ENCODE results near the gene RPTOR.

Gene RPTOR

DNA sequence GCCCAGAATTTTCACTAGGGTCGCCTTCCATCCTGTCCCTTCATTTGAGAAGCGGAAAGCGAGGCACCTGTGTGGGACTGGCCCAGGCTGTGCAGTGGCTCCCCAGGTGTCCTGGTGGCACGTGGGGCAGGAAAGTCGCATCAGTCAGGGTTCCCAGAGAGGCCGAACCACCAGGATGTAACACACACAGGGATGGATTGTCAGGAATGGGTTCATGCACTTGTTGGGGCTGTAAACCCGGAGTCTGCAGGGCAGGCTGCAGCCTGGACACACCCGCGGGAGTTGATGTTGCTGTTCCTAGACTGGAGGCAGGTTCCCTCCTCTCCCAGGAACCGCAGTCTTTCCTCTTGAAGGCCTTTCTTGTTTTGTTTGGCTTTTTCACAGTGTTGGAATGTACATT is 30.7 kb upstream of the RPTOR start:
- DNase-seq (ENCODE audit: low spot score): no peak
- TF ChIP-seq, protein P1, sequence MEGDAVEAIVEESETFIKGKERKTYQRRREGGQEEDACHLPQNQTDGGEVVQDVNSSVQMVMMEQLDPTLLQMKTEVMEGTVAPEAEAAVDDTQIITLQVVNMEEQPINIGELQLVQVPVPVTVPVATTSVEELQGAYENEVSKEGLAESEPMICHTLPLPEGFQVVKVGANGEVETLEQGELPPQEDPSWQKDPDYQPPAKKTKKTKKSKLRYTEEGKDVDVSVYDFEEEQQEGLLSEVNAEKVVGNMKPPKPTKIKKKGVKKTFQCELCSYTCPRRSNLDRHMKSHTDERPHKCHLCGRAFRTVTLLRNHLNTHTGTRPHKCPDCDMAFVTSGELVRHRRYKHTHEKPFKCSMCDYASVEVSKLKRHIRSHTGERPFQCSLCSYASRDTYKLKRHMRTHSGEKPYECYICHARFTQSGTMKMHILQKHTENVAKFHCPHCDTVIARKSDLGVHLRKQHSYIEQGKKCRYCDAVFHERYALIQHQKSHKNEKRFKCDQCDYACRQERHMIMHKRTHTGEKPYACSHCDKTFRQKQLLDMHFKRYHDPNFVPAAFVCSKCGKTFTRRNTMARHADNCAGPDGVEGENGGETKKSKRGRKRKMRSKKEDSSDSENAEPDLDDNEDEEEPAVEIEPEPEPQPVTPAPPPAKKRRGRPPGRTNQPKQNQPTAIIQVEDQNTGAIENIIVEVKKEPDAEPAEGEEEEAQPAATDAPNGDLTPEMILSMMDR (IDR thresholded peaks at IDR 0.05; ENCODE audit: extremely low read depth, insufficient read depth, missing control alignments): no peak
- in situ Hi-C loops (cut with MboI; ENCODE audit: low pct_unique_long_range_greater_than_20kb, low sequenced_read_pairs, unreplicated experiment): no loop called here

DNA sequence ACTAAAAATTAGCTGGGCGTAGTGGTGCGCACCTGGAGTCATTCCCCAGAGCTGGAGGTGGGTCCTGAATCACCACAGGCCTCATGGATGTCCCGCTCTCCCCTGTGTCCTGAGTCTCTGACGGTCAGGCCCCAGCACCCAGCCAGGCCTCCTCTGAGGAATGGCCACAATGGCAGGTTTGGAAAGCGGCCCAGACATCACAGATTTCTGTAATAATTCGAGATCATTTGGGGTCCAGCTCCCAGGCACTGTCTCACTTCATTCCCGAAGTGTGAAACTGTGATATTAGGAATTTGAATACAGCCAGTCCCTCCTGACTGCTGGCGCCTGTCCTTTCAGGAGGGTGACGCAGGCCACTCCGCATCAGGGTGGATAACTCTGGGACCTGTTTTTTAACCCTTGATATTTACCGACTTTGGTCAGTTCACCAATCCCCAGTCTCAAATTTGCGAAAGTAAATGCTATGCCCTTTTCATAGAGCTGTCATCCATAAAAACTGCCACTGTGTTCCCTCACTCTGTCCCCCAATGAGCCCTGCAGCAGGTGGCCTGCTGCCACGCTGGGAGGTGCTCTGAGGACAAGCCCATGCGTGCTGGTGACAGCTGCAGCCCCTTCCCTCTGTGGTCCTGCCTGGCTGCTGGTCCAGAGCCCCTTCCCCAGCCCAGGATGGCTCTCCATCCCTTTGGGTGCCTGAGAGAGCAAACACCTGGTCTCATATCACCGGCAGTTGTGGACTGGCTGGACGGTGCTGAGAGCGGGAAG is 28.3 kb upstream of the RPTOR start:
- TF ChIP-seq, protein P1 (IDR thresholded peaks at IDR 0.05; ENCODE audit: extremely low read depth, insufficient read depth, missing control alignments): no peak
- DNase-seq (ENCODE audit: low spot score): no peak
- in situ Hi-C loops (cut with MboI; ENCODE audit: low pct_unique_long_range_greater_than_20kb, low sequenced_read_pairs, unreplicated experiment): no loop called here

DNA sequence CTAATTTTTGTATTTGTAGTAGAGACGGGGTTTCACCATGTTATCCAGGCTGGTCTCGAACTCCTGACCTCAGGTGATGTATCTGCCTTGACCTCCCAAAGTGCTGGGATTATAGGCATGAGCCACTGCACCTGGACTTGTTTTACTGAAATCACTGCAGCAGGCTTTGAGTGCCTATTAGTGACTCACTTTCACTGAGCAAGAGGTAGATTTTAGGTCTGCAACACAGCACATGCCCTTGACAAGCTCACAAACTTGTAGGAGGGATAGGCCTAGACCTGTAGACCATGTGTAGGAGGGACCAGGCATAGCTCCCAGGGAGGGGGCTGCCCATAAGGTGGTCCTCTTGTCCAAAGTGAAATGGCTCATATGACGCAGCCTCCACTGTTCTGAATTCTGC is 27.0 kb upstream of the RPTOR start:
- TF ChIP-seq, protein P1 (IDR thresholded peaks at IDR 0.05; ENCODE audit: extremely low read depth, insufficient read depth, missing control alignments): no peak
- no peak for DNase-seq (ENCODE audit: low spot score)
- in situ Hi-C loops (cut with MboI; ENCODE audit: low pct_unique_long_range_greater_than_20kb, low sequenced_read_pairs, unreplicated experiment): no loop called here

DNA sequence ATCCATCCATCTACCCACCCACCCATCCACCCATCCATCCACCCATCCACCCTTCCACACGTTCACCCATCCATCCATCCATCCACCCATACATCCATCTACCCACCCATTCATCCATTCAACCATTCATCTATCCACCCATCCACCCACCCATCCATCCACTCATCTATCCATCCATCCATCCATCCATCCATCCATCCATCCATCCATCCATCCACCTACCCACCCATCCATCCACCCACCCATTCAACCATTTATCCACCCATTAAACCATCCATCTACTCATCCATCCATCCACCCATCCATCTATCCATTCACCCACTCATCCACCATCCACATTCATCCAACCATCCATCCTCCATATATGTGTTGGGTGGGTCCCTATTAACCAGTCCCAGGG is 26.2 kb upstream of the RPTOR start:
- TF ChIP-seq, protein P1 (IDR thresholded peaks at IDR 0.05; ENCODE audit: extremely low read depth, insufficient read depth, missing control alignments): no peak
- in situ Hi-C loops (cut with MboI; ENCODE audit: low pct_unique_long_range_greater_than_20kb, low sequenced_read_pairs, unreplicated experiment): no loop called here
- DNase-seq (ENCODE audit: low spot score): no peak

DNA sequence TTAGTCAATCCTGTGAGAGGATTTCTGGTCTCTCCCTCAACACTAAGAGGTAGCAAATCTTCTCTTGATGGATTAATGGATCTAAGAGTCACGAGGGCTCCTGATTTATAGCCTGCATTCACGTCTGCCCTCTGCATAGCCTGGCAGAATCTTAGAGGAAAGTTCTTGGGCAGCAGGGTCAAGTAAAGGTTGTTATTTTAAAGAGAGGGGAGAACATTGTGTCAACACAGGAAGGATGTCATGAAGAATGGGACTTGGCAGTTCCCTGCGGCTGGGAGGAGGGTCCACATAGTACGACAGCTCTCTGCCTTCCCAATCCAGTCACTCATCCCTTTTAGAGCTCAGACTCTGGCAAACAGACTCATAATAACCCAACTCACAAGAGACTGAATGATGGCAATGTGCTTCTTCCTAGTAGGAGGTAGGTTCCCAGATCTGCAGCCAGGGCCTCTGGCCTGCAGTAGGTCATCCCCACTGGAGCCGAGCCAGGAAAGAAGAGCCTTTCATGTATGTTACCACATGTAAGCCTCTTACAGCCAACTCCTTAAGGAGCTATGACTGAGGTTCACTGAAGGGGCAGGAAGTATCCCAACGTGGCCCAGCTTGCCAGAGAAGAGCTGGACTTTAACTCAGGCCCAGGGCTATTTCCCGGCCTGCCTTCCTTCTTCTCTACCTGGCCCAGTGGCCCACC is 25.4 kb upstream of the RPTOR start:
- TF ChIP-seq, protein P1 (IDR thresholded peaks at IDR 0.05; ENCODE audit: extremely low read depth, insufficient read depth, missing control alignments): no peak
- in situ Hi-C loops (cut with MboI; ENCODE audit: low pct_unique_long_range_greater_than_20kb, low sequenced_read_pairs, unreplicated experiment): no loop called here
- DNase-seq (ENCODE audit: low spot score): no peak

DNA sequence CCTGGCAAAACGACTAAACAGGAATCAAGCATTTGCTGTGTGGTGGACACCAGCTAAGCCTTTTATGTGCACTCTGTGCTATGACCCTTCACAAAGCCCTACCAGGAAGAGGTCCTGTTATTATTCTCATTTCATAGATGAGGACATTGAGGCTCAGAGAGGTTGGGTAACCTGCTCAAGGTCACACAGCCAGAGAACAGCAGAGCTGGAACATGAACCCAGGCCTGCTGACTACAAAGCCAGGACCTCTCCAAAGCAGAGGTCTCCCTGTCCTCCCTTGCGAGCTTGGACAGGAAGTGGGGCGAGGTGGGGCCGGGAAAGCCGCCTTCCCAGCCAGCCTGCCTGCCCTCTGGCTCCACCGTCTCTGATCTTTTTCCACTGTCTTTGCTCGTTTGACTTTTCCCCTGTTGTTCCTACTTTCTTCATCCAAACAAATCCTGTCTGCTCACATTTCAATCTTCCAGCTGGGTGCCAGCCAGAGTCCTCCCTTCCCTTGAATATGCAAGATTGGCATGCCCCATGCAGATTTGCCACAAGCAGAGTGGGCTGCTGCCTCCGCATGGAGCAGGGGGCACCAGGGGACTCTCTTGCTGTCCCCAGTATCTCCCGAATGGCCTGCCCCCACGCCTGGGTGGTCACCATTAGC is 23.7 kb upstream of the RPTOR start:
- in situ Hi-C loops (cut with MboI; ENCODE audit: low pct_unique_long_range_greater_than_20kb, low sequenced_read_pairs, unreplicated experiment): no loop called here
- DNase-seq (ENCODE audit: low spot score): no peak
- TF ChIP-seq, protein P1 (IDR thresholded peaks at IDR 0.05; ENCODE audit: extremely low read depth, insufficient read depth, missing control alignments): no peak

Data from GM13977 (cell line).